Loucy (cell line): ENCODE data around the gene GNA12.
A peak's percentile ranks its signal among the peaks of the same experiment; 100 is the strongest.

ENCODE experiments used
- H2AFZ ChIP-seq: fragments of 200-600 bp; sonication (generic); 2 replicates; pipeline ENCODE4 v1.6.0; 2016; ENCODE audit warnings: antibody characterized with exemption, mild to moderate bottlenecking, low read length, moderate library complexity
- H3F3A ChIP-seq: fragments of 200-600 bp; 2 replicates; pipeline ENCODE4 v1.6.0; 2016; ENCODE audit warnings: antibody characterized with exemption, low read depth, mild to moderate bottlenecking
- H3K27me3 ChIP-seq: fragments of 200-600 bp; sonication (generic); 2 replicates; pipeline ENCODE4 v1.6.1; 2014; ENCODE audit warnings: low read length, mild to moderate bottlenecking; ENCODE audit not compliant: insufficient read depth, poor library complexity, severe bottlenecking
- H3K36me3 ChIP-seq: fragments of 200-600 bp; sonication (generic); 2 replicates; pipeline ENCODE4 v1.6.1; 2016; ENCODE audit warnings: low read length; ENCODE audit not compliant: insufficient read depth
- H3K4me1 ChIP-seq: fragments of 200-600 bp; sonication (generic); 2 replicates; pipeline ENCODE4 v1.5.1; 2014; ENCODE audit warnings: low read length, mild to moderate bottlenecking; ENCODE audit not compliant: insufficient read depth, poor library complexity, severe bottlenecking
- H3K4me2 ChIP-seq: fragments of 200-600 bp; sonication (generic); 2 replicates; pipeline ENCODE4 v1.6.0; 2014; ENCODE audit warnings: antibody characterized with exemption, low read length, low read depth, mild to moderate bottlenecking; ENCODE audit not compliant: poor library complexity, severe bottlenecking
- H3K4me3 ChIP-seq: fragments of 200-600 bp; sonication (generic); 2 replicates; pipeline ENCODE4 v1.5.1; 2014; ENCODE audit warnings: low read length, mild to moderate bottlenecking, mixed read lengths; ENCODE audit not compliant: poor library complexity, severe bottlenecking
- H3K79me2 ChIP-seq: fragments of 200-600 bp; sonication (generic); 2 replicates; pipeline ENCODE4 v1.6.1; 2014; ENCODE audit warnings: low read length; ENCODE audit not compliant: insufficient read depth
- H3K9ac ChIP-seq: fragments of 200-600 bp; sonication (generic); 2 replicates; pipeline ENCODE4 v1.6.0; 2014; ENCODE audit warnings: mild to moderate bottlenecking, low read depth, low read length, moderate library complexity; ENCODE audit not compliant: poor library complexity, severe bottlenecking
- H3K9me2 ChIP-seq: fragments of 200-600 bp; sonication (generic); replicated peaks from 2 replicates; pipeline ENCODE4 v1.6.1; 2016; ENCODE audit warnings: low read depth, low read length, mixed read lengths
- H3K9me3 ChIP-seq: fragments of 200-600 bp; sonication (generic); 2 replicates; pipeline ENCODE4 v1.6.1; 2014; ENCODE audit warnings: mild to moderate bottlenecking, antibody characterized with exemption, low read length, low read depth; ENCODE audit not compliant: insufficient read depth
- H4K20me1 ChIP-seq: fragments of 200-600 bp; sonication (generic); 2 replicates; pipeline ENCODE4 v1.6.0; 2014; ENCODE audit warnings: antibody characterized with exemption, low read length, mild to moderate bottlenecking; ENCODE audit not compliant: insufficient read depth, poor library complexity, severe bottlenecking
- EZH2phosphoT487 ChIP-seq: fragments of 200-600 bp; IDR thresholded peaks from 2 replicates; pipeline ENCODE4 v1.6.1; 2018; ENCODE audit warnings: antibody characterized with exemption, mild to moderate bottlenecking, moderate library complexity, borderline replicate concordance
- TF ChIP-seq, protein P1 (sequence below): fragments of 200-600 bp; sonication (generic); conservative IDR thresholded peaks from 2 replicates; pipeline ENCODE4 v1.5.1; 2014; ENCODE audit warnings: mild to moderate bottlenecking, antibody characterized with exemption, low read length

GNA12 gene

DNA sequence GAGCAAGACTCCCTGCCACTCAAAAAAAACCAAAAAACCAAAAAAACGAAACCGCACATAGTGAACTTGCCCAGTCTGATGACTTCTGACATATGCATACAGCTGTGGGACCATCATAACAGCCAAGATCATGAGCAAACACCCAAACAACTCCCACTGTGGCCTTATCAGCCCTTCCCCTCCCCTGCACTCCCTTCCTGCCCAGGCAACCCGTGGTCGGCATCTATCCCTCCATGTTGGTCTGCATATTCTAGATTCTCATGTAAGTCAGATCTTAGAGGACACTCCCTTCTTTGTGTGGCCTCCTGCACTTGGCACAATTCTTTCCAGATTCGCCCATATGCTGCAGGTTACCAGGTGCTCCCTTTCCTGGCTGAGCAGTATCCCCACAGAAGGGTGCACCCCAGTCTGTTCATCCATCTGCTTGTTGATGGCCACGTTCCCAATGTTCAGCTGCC, 72.8 kb downstream of the GNA12 start:
- Histone ChIP-seq H3K9me2 (no peaks in the 10 kb centered on the region), H3F3A (no peaks in the 10 kb centered on the region), H3K36me3 (peaks cover 36% of the 10 kb centered on the region; the same call in 1 of the 2 replicates), H3K9me3 (no peaks in the 10 kb centered on the region), H2AFZ (no peak overlapping the region), H3K4me2 (peak overlapping the region; percentile 7), H3K9ac (no peak overlapping the region), H4K20me1 (no peaks in the 10 kb centered on the region), H3K4me1 (peaks cover 11% of the 10 kb centered on the region), H3K79me2 (peaks cover 23% of the 10 kb centered on the region), H3K27me3 (no peaks in the 10 kb centered on the region), H3K4me3 (no peak overlapping the region)
- TF ChIP-seq, protein P1, sequence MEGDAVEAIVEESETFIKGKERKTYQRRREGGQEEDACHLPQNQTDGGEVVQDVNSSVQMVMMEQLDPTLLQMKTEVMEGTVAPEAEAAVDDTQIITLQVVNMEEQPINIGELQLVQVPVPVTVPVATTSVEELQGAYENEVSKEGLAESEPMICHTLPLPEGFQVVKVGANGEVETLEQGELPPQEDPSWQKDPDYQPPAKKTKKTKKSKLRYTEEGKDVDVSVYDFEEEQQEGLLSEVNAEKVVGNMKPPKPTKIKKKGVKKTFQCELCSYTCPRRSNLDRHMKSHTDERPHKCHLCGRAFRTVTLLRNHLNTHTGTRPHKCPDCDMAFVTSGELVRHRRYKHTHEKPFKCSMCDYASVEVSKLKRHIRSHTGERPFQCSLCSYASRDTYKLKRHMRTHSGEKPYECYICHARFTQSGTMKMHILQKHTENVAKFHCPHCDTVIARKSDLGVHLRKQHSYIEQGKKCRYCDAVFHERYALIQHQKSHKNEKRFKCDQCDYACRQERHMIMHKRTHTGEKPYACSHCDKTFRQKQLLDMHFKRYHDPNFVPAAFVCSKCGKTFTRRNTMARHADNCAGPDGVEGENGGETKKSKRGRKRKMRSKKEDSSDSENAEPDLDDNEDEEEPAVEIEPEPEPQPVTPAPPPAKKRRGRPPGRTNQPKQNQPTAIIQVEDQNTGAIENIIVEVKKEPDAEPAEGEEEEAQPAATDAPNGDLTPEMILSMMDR, result no peak
- no peak for TF ChIP-seq EZH2phosphoT487

DNA sequence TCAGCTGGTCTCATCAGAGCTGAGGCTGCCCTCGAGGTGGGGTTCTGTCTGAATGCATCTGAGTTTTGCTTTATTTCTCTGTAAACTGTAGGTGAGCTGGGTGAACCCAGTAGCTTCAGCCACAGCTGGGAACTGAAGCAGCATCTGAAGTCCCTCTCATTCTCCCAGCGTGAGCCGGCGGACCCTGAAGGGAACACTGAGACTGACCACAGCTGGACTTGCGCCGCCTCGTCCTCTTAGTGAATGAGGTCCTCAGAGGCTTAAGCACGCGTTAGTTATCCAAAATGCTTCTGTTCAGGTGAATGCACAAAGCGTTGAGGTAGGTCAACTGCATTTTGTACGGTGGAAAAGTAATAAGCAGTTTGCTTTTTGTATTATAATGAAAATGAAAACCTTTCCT, 79.5 kb downstream of the GNA12 start:
- H3K79me2 ChIP-seq, result peaks cover 27% of the 10 kb centered on the region; the same call in 1 of the 2 replicates
- TF ChIP-seq, protein P1, result no peak
- no peak for TF ChIP-seq EZH2phosphoT487

DNA sequence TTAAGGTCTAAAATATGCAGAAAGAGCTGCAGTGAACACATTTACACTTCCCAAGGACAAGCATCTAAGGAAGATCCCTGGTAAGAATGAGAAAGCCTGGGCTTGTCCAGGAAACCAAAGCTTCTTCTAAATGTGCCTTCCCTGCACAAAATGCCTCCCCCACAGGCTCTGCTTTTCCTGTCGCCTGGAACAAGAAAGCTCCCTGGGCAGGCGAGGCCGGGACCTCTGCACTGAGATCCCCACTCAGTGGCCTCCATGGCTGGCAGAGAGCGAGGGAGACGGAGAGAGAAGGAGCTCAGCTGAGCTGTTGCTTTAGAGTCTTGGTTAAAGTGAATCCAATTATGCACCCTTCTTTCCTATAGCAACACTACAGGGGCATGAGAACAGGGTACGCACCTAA, 80.5 kb downstream of the GNA12 start:
- Histone ChIP-seq H3K4me2 (no peak overlapping the region), H3K9ac (no peak overlapping the region), H3K79me2 (peaks cover 29% of the 10 kb centered on the region; the same call in 1 of the 2 replicates), H2AFZ (no peak overlapping the region), H3K9me2 (no peaks in the 10 kb centered on the region), H3F3A (no peaks in the 10 kb centered on the region), H3K4me3 (no peak overlapping the region), H3K9me3 (no peaks in the 10 kb centered on the region), H3K4me1 (peaks cover 24% of the 10 kb centered on the region), H4K20me1 (no peaks in the 10 kb centered on the region), H3K36me3 (peaks cover 35% of the 10 kb centered on the region; the same call in 1 of the 2 replicates), H3K27me3 (no peaks in the 10 kb centered on the region)
- TF ChIP-seq, protein P1, result no peak
- TF ChIP-seq EZH2phosphoT487, result no peak

More for the DNA sequence above, 79.5 kb downstream of the GNA12 start:
- Histone ChIP-seq H2AFZ (no peak overlapping the region), H3K9ac (no peak overlapping the region), H4K20me1 (no peaks in the 10 kb centered on the region), H3K27me3 (no peaks in the 10 kb centered on the region), H3K4me1 (peaks cover 15% of the 10 kb centered on the region), H3K9me3 (no peaks in the 10 kb centered on the region), H3K36me3 (peaks cover 35% of the 10 kb centered on the region; the same call in 1 of the 2 replicates), H3K4me2 (no peak overlapping the region), H3F3A (no peaks in the 10 kb centered on the region), H3K4me3 (no peak overlapping the region), H3K9me2 (no peaks in the 10 kb centered on the region)
